H1 (cell line): ENCODE measurements around the gene HDAC2. TPM values are rescaled to one million over a fixed set of nuclear protein-coding genes. Genes with fewer than 3 reads are reported as not detected.

Experiments used
- CTCF ChIA-PET: fragments of 300-600 bp; sonication (Branson Sonifier 250); formaldehyde crosslinking; loops from one replicate; lab custom pipeline; 2021; ENCODE audit not compliant: partially characterized antibody; lab: Charles Lee
- POLR2A ChIA-PET: fragments of 300-600 bp; sonication (Branson Sonifier 250); formaldehyde crosslinking; loops from one replicate; lab custom pipeline; 2021; ENCODE audit warnings: inconsistent platforms; ENCODE audit not compliant: partially characterized antibody; lab: Charles Lee
- DNase-seq, 2 experiments: peaks; one replicate each; pipeline versions ENCODE4 v3.0.0 to v3.0.0-alpha.2; 2010 to 2022; ENCODE audit warnings: low spot score in 2 of 2, low read depth in 1 of 2, mixed read lengths in 1 of 2
- FAIRE-seq: peaks from 2 replicates; lab custom pipeline; 2011; peaks lifted over from hg19 to GRCh38; lab: Jason Lieb, UNC
- H2AFZ ChIP-seq: 2 replicates; pipeline ENCODE4 v1.8.1; 2012; ENCODE audit warnings: low read length, inconsistent platforms
- H2AK5ac ChIP-seq: 2 replicates; pipeline ENCODE4 v1.6.1; 2013; ENCODE audit warnings: low read depth, low read length
- H2BK120ac ChIP-seq: replicated peaks from 2 replicates; pipeline ENCODE3; 2013; ENCODE audit warnings: low read depth, low read length, inconsistent platforms
- H2BK12ac ChIP-seq: 2 replicates; pipeline ENCODE4 v1.6.1; 2013; ENCODE audit warnings: low read depth, low read length
- H2BK15ac ChIP-seq: 2 replicates; pipeline ENCODE4 v1.6.1; 2013; ENCODE audit warnings: low read length
- H2BK20ac ChIP-seq: 2 replicates; pipeline ENCODE4 v1.6.1; 2013; ENCODE audit warnings: low read length
- H2BK5ac ChIP-seq: 2 replicates; pipeline ENCODE4 v1.6.1; 2013; ENCODE audit warnings: low read depth, low read length
- H3K14ac ChIP-seq: 2 replicates; pipeline ENCODE4 v1.6.1; 2013; ENCODE audit warnings: inconsistent platforms; ENCODE audit not compliant: insufficient read length
- H3K18ac ChIP-seq: 2 replicates; pipeline ENCODE4 v1.6.1; 2013; ENCODE audit warnings: low read length; ENCODE audit errors: extremely low read depth
- H3K23ac ChIP-seq: 2 replicates; pipeline ENCODE4 v1.6.1; 2013; ENCODE audit warnings: inconsistent platforms; ENCODE audit not compliant: insufficient read length
- H3K23me2 ChIP-seq: 2 replicates; pipeline ENCODE4 v1.6.1; 2013; ENCODE audit warnings: low read depth, low read length
- H3K27ac ChIP-seq: 2 replicates; pipeline ENCODE4 v1.6.1; 2011; ENCODE audit warnings: low read depth, low read length, inconsistent platforms
- H3K27me3 ChIP-seq, 4 experiments: replicated peaks in 1 of 4; 1 replicate in 1 of 4; 2 replicates in 3 of 4; pipeline versions ENCODE4 v1.6.1 to v1.8.1; 2011 to 2013; ENCODE audit warnings: low read length in 3 of 4, mild to moderate bottlenecking in 3 of 4, inconsistent platforms in 2 of 4, mixed read lengths in 2 of 4, moderate library complexity in 1 of 4; ENCODE audit not compliant: control insufficient read depth in 3 of 4, insufficient read depth in 3 of 4; ENCODE audit errors: extremely low read depth in 1 of 4
- H3K36me3 ChIP-seq, 4 experiments: 2 replicates each; pipeline versions ENCODE4 v1.6.1 to v1.8.1; 2011 to 2013; ENCODE audit warnings: mild to moderate bottlenecking in 4 of 4, low read length in 3 of 4, moderate library complexity in 2 of 4, control low read depth in 1 of 4, inconsistent platforms in 1 of 4; ENCODE audit not compliant: insufficient read depth in 4 of 4, control insufficient read depth in 2 of 4
- H3K4ac ChIP-seq: replicated peaks from 2 replicates; pipeline ENCODE3; 2013; ENCODE audit warnings: low read length, low read depth, mixed read lengths, inconsistent platforms; ENCODE audit not compliant: insufficient read length
- H3K4me1 ChIP-seq, 4 experiments: replicated peaks in 1 of 4; 1 replicate in 1 of 4; 2 replicates in 3 of 4; pipeline versions ENCODE4 v1.6.1 to v1.8.1; 2011 to 2013; ENCODE audit warnings: low read length in 3 of 4, inconsistent platforms in 2 of 4, mixed read lengths in 1 of 4; ENCODE audit not compliant: insufficient read depth in 4 of 4, control insufficient read depth in 3 of 4
- H3K4me2 ChIP-seq, 2 experiments: 2 replicates each; pipeline versions ENCODE4 v1.6.1 to v1.8.1; 2011 to 2013; ENCODE audit warnings: low read depth in 2 of 2, low read length in 2 of 2, control low read depth in 1 of 2, inconsistent platforms in 1 of 2, mild to moderate bottlenecking in 1 of 2; ENCODE audit not compliant: insufficient read depth in 1 of 2
- H3K4me3 ChIP-seq, 4 experiments: fragments of 200-600, 300-600 bp in 1 of 4; sonication (generic), shearing (Covaris generic), sonication (Bioruptor Twin) in 1 of 4; 2 replicates each; pipeline versions ENCODE4 v1.5.1 to v1.8.1; 2011 to 2016; ENCODE audit warnings: low read length in 4 of 4, low read depth in 3 of 4, control low read depth in 2 of 4, inconsistent platforms in 2 of 4, mild to moderate bottlenecking in 2 of 4, mixed read lengths in 1 of 4, moderate library complexity in 1 of 4; ENCODE audit not compliant: insufficient read depth in 2 of 4; ENCODE audit errors: extremely low read depth in 1 of 4
- H3K56ac ChIP-seq: replicated peaks from 2 replicates; pipeline ENCODE3; 2013; ENCODE audit warnings: low read depth, mild to moderate bottlenecking, mixed read lengths, low read length, inconsistent platforms; ENCODE audit not compliant: insufficient read length
- H3K79me1 ChIP-seq: 2 replicates; pipeline ENCODE4 v1.6.1; 2013; ENCODE audit warnings: low read depth, low read length, control low read depth
- H3K79me2 ChIP-seq, 2 experiments: 2 replicates each; pipeline versions ENCODE4 v1.6.1 to v1.8.1; 2012 to 2013; ENCODE audit warnings: low read length in 2 of 2, mild to moderate bottlenecking in 2 of 2, inconsistent platforms in 1 of 2; ENCODE audit not compliant: insufficient read depth in 2 of 2, control insufficient read depth in 1 of 2
- H3K9ac ChIP-seq, 4 experiments: replicated peaks in 1 of 4; 1 replicate in 1 of 4; 2 replicates in 3 of 4; pipeline versions ENCODE4 v1.6.1 to v1.8.1; 2011 to 2013; ENCODE audit warnings: low read depth in 3 of 4, low read length in 3 of 4, control low read depth in 2 of 4, mild to moderate bottlenecking in 2 of 4, moderate library complexity in 2 of 4, inconsistent platforms in 1 of 4; ENCODE audit errors: extremely low read depth in 1 of 4
- H3K9me3 ChIP-seq, 2 experiments: 2 replicates each; pipeline versions ENCODE4 v1.6.1 to v1.8.1; 2012 to 2013; ENCODE audit warnings: mild to moderate bottlenecking in 2 of 2, moderate library complexity in 2 of 2, control low read depth in 1 of 2, inconsistent platforms in 1 of 2, low read depth in 1 of 2, low read length in 1 of 2, mixed read lengths in 1 of 2; ENCODE audit not compliant: insufficient read depth in 2 of 2
- H4K20me1 ChIP-seq, 2 experiments: replicated peaks in 1 of 2; 2 replicates each; pipeline versions ENCODE3 to v1.8.1; 2011 to 2013; ENCODE audit warnings: inconsistent platforms in 2 of 2, low read length in 2 of 2, mild to moderate bottlenecking in 1 of 2; ENCODE audit not compliant: insufficient read depth in 2 of 2, control insufficient read depth in 1 of 2
- H4K5ac ChIP-seq: 2 replicates; pipeline ENCODE4 v1.6.1; 2013; ENCODE audit warnings: low read length, low read depth, mixed read lengths, inconsistent platforms; ENCODE audit not compliant: insufficient read length
- H4K8ac ChIP-seq: 2 replicates; pipeline ENCODE4 v1.8.0; 2013; ENCODE audit warnings: mild to moderate bottlenecking, moderate library complexity, low read length, inconsistent platforms; ENCODE audit not compliant: insufficient read depth; ENCODE audit errors: extremely low read depth
- H4K91ac ChIP-seq: replicated peaks from 2 replicates; pipeline ENCODE3; 2013; ENCODE audit warnings: low read length, mixed read lengths, inconsistent platforms; ENCODE audit not compliant: insufficient read length
- SP1 ChIP-seq: IDR thresholded peaks from 2 replicates; pipeline ENCODE4 v1.6.1; 2011; ENCODE audit warnings: low read depth, low read length
- WGBS, 2 experiments: shearing (Covaris generic) in 1 of 2; methylation state at CpG; one replicate each; pipeline versions ENCODE4 v1.1.6 to v1.1.7; 2013 to 2015; ENCODE audit warnings: low lambda C conversion rate in 2 of 2, mixed read lengths in 2 of 2, inconsistent platforms in 1 of 2, low coverage in 1 of 2, missing lambda C conversion rate in 1 of 2; ENCODE audit not compliant: insufficient replicate concordance in 2 of 2, insufficient coverage in 1 of 2, insufficient read length in 1 of 2; ENCODE audit errors: extremely low coverage in 1 of 2, missing lambda C conversion rate in 1 of 2; 5-methylcytosine and 5-hydroxymethylcytosine counted together
- polyA plus RNA-seq, 7 experiments: library from polyadenylated mRNA; depleted of rRNA in 3 of 7; stranded (reverse) in 5 of 7; unstranded in 2 of 7; fragments of >200 nt in 5 of 7; fragments of 200-250 nt in 2 of 7; gene quantifications; 1 replicate in 5 of 7; 2 replicates in 1 of 7; 4 replicates in 1 of 7; pipeline versions ENCODE4 v1.2.1 to v1.2.3, GENCODE V29; 2011 to 2013; ENCODE audit warnings: missing spikeins in 2 of 7, mixed read lengths in 2 of 7
- total RNA-seq: library from RNA; stranded (reverse); fragmentation: NEBNext Ultra II Directional; extraction: Animal tissue kit (Norgen Biotek cat#: 25700); gene quantifications from 2 replicates; pipeline ENCODE4 v1.2.1, GENCODE V29; 2021

The HDAC2 gene
- total and polyA plus RNA-seq, 2 of the 8 experiments (the other 6 are each of a cell fraction or from before 2014, with no cell fraction given): 323 to 374 TPM

- H2AK5ac ChIP-seq: no peak overlapping the region
- POLR2A ChIA-PET: interaction anchor here (0.8 kb wide), 1 partner anchor 9 kb away, joined by 3 read pairs; no protein-coding TSS in a partner anchor
Observed at GRCh38 chr6:113927001-113927400, 43.9 kb downstream of the HDAC2 start.

More at GRCh38 chr6:113927001-113927400, 43.9 kb downstream of the HDAC2 start:
- Histone ChIP-seq H3K4me3 (no peak overlapping the region), H3K23me2 (no peaks in the 10 kb centered on the region), H3K27me3 (no peaks in the 10 kb centered on the region), H3K4ac (no peak overlapping the region), H3K14ac (no peak overlapping the region), H2AFZ (no peak overlapping the region), H4K8ac (no peak overlapping the region), H3K56ac (no peak overlapping the region), H2BK15ac (no peak overlapping the region), H3K4me2 (no peak overlapping the region), H4K20me1 (no peaks in the 10 kb centered on the region), H4K5ac (no peak overlapping the region), H3K79me2 (no peaks in the 10 kb centered on the region), H2BK5ac (no peak overlapping the region), H3K9ac (no peak overlapping the region), H3K79me1 (no peaks in the 10 kb centered on the region), H2BK20ac (no peak overlapping the region), H3K27ac (no peak overlapping the region), H3K4me1 (no peaks in the 10 kb centered on the region), H3K36me3 (peaks cover 0 to 2% (median 0%) of the 10 kb centered on the region in 4 experiments; a peak in 1 of 8 replicates), H4K91ac (no peak overlapping the region), H2BK12ac (no peak overlapping the region), H3K18ac (no peak overlapping the region), H2BK120ac (no peak overlapping the region), H3K23ac (no peak overlapping the region), H3K9me3 (peaks cover 7 to 14% of the 10 kb centered on the region in 2 experiments; a peak in 3 of 4 replicates)
- no peak for TF ChIP-seq SP1
- no peak for DNase-seq
- WGBS, 2 experiments: 96% methylated on average over 2 of the region's 2 CpGs; no CpG with 5 or more reads in 1 of the 2 experiments
- CTCF ChIA-PET: interaction anchor here (1.1 to 1.8 kb wide), 2 partner anchors 9 to 36 kb away, joined by 3 to 11 read pairs; no protein-coding TSS in a partner anchor
- no peak for FAIRE-seq
